OCI-LY3 (cell line): Measurements from ENCODE around the gene TTF1.

Experiments used
- H2AFZ ChIP-seq: fragments of 200-600, 300-600 bp; shearing (Covaris generic); 2 replicates; pipeline ENCODE4 v1.6.0; 2014; ENCODE audit warnings: antibody characterized with exemption, low read depth, low read length
- H3K27ac ChIP-seq: fragments of 200-600, 300-600 bp; sonication (generic); 2 replicates; pipeline ENCODE4 v1.5.1; 2014; ENCODE audit warnings: mild to moderate bottlenecking, low read length, moderate library complexity, mixed read lengths
- H3K27me3 ChIP-seq: fragments of 200-600, 300-600 bp; sonication (generic); 2 replicates; pipeline ENCODE4 v1.6.1; 2014; ENCODE audit warnings: low read depth, low read length, mixed read lengths
- H3K36me3 ChIP-seq: fragments of 200-600, 300-600 bp; sonication (generic); replicated peaks from 2 replicates; pipeline ENCODE3; 2014; ENCODE audit warnings: low read depth, low read length, mixed read lengths
- H3K4me1 ChIP-seq: fragments of 300-600, 200-600 bp; sonication (generic); 2 replicates; pipeline ENCODE4 v1.6.1; 2014; ENCODE audit warnings: low read length, mixed read lengths
- H3K4me2 ChIP-seq: fragments of 200-600, 300-600 bp; sonication (generic); 2 replicates; pipeline ENCODE4 v1.6.1; 2014; ENCODE audit warnings: low read length, mixed read lengths
- H3K4me3 ChIP-seq: fragments of 300-600, 200-600 bp; sonication (generic); 2 replicates; pipeline ENCODE4 v1.5.1; 2014; ENCODE audit warnings: antibody characterized with exemption, mild to moderate bottlenecking, low read length, moderate library complexity
- H3K79me2 ChIP-seq: fragments of 300-600, 200-600 bp; shearing (Covaris generic); 2 replicates; pipeline ENCODE4 v1.6.1; 2014; ENCODE audit warnings: mild to moderate bottlenecking, low read length, mixed read lengths
- H3K9ac ChIP-seq: fragments of 300-600, 200-600 bp; shearing (Covaris generic); 2 replicates; pipeline ENCODE4 v1.6.0; 2014; ENCODE audit warnings: mild to moderate bottlenecking, low read length, moderate library complexity
- H3K9me3 ChIP-seq: fragments of 200-600, 300-600 bp; shearing (Covaris generic); 2 replicates; pipeline ENCODE4 v1.6.1; 2014; ENCODE audit warnings: low read length, mixed read lengths; ENCODE audit not compliant: insufficient read depth
- H4K20me1 ChIP-seq: fragments of 200-600, 300-600 bp; sonication (generic); 2 replicates; pipeline ENCODE4 v1.6.1; 2016; ENCODE audit warnings: low read length, mixed read lengths; ENCODE audit not compliant: insufficient read depth
- EZH2phosphoT487 ChIP-seq: fragments of 200-600 bp; shearing (Covaris generic); IDR thresholded peaks from 2 replicates; pipeline ENCODE4 v1.6.1; 2018; ENCODE audit warnings: antibody characterized with exemption, mixed run types, low read depth
- TF ChIP-seq, protein P1 (sequence below): fragments of 200-600, 300-600 bp; sonication (generic); IDR thresholded peaks from 2 replicates; pipeline ENCODE4 v1.5.1; 2014; ENCODE audit warnings: antibody characterized with exemption, low read length, low read depth

The TTF1 gene

DNA sequence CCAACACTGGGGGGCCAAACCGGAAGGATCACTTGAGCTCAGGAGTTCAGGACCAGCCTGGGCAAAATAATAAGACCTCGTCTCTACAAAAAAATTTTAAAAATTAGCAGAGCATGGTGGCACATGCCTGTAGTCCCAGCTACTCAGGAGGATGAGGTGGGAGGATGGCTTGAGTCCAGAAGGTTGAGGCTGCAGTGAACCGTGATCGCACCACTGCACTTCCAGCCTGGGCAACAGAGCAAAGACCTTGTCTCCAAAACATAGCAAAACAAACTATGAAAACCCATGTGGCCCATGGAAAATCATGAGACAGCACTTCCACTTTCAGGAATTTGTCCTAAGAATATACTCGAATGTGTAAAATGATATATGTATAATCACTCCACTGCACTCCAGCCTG is 58.0 kb downstream of the TTF1 start:
- H3K4me1 ChIP-seq: peaks cover 31% of the 10 kb centered on the region
- H3K27ac ChIP-seq: no peak overlapping the region
- H3K9me3 ChIP-seq: no peaks in the 10 kb centered on the region
- no peak overlapping the region for H2AFZ ChIP-seq
- peaks cover 28% of the 10 kb centered on the region; the same call in 1 of the 2 replicates for H4K20me1 ChIP-seq
- TF ChIP-seq, protein P1, sequence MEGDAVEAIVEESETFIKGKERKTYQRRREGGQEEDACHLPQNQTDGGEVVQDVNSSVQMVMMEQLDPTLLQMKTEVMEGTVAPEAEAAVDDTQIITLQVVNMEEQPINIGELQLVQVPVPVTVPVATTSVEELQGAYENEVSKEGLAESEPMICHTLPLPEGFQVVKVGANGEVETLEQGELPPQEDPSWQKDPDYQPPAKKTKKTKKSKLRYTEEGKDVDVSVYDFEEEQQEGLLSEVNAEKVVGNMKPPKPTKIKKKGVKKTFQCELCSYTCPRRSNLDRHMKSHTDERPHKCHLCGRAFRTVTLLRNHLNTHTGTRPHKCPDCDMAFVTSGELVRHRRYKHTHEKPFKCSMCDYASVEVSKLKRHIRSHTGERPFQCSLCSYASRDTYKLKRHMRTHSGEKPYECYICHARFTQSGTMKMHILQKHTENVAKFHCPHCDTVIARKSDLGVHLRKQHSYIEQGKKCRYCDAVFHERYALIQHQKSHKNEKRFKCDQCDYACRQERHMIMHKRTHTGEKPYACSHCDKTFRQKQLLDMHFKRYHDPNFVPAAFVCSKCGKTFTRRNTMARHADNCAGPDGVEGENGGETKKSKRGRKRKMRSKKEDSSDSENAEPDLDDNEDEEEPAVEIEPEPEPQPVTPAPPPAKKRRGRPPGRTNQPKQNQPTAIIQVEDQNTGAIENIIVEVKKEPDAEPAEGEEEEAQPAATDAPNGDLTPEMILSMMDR: no peak
- TF ChIP-seq EZH2phosphoT487: no peak
- H3K79me2 ChIP-seq: peaks cover 47% of the 10 kb centered on the region
- no peak overlapping the region for H3K9ac ChIP-seq
- no peaks in the 10 kb centered on the region for H3K27me3 ChIP-seq
- H3K4me2 ChIP-seq: no peak overlapping the region
- no peak overlapping the region for H3K4me3 ChIP-seq
- peaks cover 67% of the 10 kb centered on the region for H3K36me3 ChIP-seq

DNA sequence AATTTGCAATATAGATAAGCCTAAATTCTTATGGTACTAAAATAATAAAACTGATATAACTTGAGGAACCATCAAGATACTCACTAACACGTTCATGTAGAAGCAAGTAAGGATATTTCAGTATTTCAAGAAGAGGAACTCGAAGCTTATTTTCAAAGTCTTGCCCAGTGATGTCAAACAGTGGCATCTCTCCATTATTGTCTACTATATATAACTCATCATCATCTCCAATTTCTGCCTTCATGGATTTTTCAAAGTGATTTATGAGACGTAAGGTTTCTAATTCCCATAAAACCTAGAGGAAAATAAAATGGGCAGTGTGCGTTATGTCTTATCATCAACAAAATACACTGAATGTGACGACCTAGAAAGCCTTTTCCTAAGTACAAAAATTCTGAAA is 60.5 kb downstream of the TTF1 start:
- no peaks in the 10 kb centered on the region for H3K27me3 ChIP-seq

DNA sequence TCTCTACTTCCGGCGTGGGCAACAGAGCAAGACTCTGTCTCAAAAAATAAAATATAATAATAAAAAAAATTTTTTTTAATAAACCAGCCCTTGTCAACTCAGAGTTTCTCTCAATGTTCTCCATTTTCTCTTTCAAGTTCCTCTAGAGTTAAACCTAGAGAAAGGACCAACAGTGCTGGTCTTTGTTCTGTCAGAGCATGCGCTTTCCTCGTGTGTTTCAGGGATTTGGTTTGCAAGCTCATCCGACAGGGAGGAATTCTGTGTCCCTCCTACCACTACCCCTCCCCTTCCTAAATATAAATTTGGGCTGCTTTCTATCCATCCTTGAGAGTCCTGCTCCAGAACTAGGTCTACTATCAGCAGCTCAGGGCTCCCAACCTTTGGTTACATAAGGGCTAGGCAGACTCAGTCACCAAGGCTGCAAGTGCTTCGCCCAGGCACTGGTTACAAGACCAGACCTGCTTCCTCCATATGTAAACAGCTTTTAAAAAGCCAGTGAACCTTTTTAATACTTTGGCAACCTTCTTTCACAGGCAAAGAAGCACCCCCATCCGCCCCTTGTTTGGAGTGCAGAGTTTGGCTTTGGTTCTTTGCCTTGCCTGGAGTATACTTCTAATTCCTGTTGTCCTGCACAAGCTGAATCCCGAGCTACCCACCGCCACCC is 65.3 kb downstream of the TTF1 start:
- Histone ChIP-seq H3K9ac (no peak overlapping the region), H3K27me3 (no peaks in the 10 kb centered on the region), H3K4me3 (no peak overlapping the region), H3K4me1 (no peaks in the 10 kb centered on the region), H4K20me1 (peaks cover 8% of the 10 kb centered on the region; the same call in 1 of the 2 replicates), H3K4me2 (no peak overlapping the region), H3K9me3 (no peaks in the 10 kb centered on the region), H3K36me3 (peaks cover 66% of the 10 kb centered on the region), H2AFZ (no peak overlapping the region), H3K27ac (no peak overlapping the region), H3K79me2 (no peaks in the 10 kb centered on the region; the same call in 1 of the 2 replicates)
- TF ChIP-seq, protein P1: no peak
- no peak for TF ChIP-seq EZH2phosphoT487

More for the DNA sequence above, 60.5 kb downstream of the TTF1 start:
- no peak overlapping the region for H3K4me2 ChIP-seq
- H3K36me3 ChIP-seq: peaks cover 68% of the 10 kb centered on the region
- no peak overlapping the region for H3K27ac ChIP-seq
- H3K9me3 ChIP-seq: no peaks in the 10 kb centered on the region
- H3K4me3 ChIP-seq: no peak overlapping the region
- no peak overlapping the region for H2AFZ ChIP-seq
- peaks cover 24% of the 10 kb centered on the region for H3K79me2 ChIP-seq
- TF ChIP-seq, protein P1: no peak
- TF ChIP-seq EZH2phosphoT487: no peak
- no peak overlapping the region for H3K9ac ChIP-seq
- H3K4me1 ChIP-seq: peaks cover 8% of the 10 kb centered on the region
- H4K20me1 ChIP-seq: peaks cover 13% of the 10 kb centered on the region; the same call in 1 of the 2 replicates

DNA sequence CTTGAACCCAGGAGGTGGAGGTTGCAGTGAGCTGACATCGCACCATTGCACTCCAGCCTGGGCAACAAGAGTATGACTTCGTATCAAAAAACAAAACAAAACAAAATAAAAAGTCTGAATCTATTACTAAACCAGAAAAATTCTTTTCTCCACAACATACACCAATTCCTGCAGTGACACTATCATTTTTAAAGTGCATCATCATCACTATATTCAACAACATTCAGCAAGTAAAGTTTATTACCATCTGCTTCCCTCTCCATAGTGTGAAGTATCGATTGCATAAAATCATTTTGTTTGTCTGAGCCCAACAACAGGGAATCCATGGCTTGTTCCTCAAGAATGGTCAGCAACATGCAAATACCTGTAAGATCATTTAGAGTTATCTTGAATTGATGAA is 72.3 kb downstream of the TTF1 start:
- Histone ChIP-seq H3K79me2 (no peaks in the 10 kb centered on the region), H3K36me3 (peaks cover 66% of the 10 kb centered on the region), H2AFZ (no peak overlapping the region), H3K9ac (no peak overlapping the region), H4K20me1 (peaks cover 17% of the 10 kb centered on the region), H3K27me3 (no peaks in the 10 kb centered on the region), H3K4me1 (no peaks in the 10 kb centered on the region), H3K9me3 (no peaks in the 10 kb centered on the region), H3K4me2 (no peak overlapping the region), H3K4me3 (no peak overlapping the region), H3K27ac (no peak overlapping the region)
- TF ChIP-seq, protein P1: no peak
- no peak for TF ChIP-seq EZH2phosphoT487
